ENCODE results near the gene ELAVL2. TPM values are rescaled to one million over a fixed set of nuclear protein-coding genes. Genes with fewer than 3 reads are reported as not detected.
A peak's percentile ranks its signal among the peaks of the same experiment; 100 is the strongest.

ELAVL2 gene
- total RNA-seq, 1 experiment from 2014 or later, result 16.3 TPM

DNA sequence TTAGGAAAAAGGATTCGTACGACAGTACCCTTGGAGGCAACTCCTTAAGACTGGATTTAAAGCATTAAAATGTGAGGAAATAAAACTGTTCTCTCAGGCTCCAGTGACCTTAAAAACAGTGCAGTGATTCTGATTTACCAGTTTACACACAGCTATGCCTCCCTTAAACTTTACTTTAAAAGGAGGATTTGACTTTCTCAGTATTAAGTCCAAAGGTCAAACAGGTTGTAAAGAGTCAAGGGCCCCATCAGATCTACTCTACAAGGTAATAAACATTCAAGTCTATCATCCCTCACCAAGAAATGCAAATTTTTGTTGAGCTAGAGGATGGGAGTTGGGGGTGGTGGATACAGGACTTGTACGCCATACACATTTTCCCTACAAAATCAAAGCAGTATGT is 75.2 kb downstream of the ELAVL2 start:
- no TSS peak for BruUV-seq (replicated peaks)
- Histone ChIP-seq H3K4me3 (ENCODE audit: low read length) (no peak overlapping the region), H3K9ac (ENCODE audit: low read length) (no peak overlapping the region), H3K27ac (ENCODE audit: low read length) (no peak overlapping the region), H4K20me1 (ENCODE audit: low read length) (no peaks in the 10 kb centered on the region), H3K9me2 (replicated peaks; ENCODE audit: low read length) (no peaks in the 10 kb centered on the region), H3K4me1 (ENCODE audit: insufficient read depth, low read length) (peaks cover 33% of the 10 kb centered on the region), H3K4me2 (ENCODE audit: low read length) (no peak overlapping the region), H3K9me3 (ENCODE audit: low read length) (no peaks in the 10 kb centered on the region), H3K27me3 (ENCODE audit: low read length) (no peaks in the 10 kb centered on the region), H2AFZ (ENCODE audit: low read length) (no peak overlapping the region), H3K36me3 (ENCODE audit: low read depth, low read length) (no peaks in the 10 kb centered on the region; the same call in 1 of the 2 replicates), H3K79me2 (ENCODE audit: low read length) (peaks cover 28% of the 10 kb centered on the region), H3F3A (ENCODE audit: low read length, unreplicated experiment) (no peaks in the 10 kb centered on the region)
- POLR2A ChIA-PET (ENCODE audit: unreplicated experiment), result no interaction called here
- CTCF ChIA-PET, result no interaction called here
- DNase-seq (no peak), ATAC-seq (no peak)
- intact Hi-C loops (cut with micrococcal nuclease), result no loop called here
- no peak for TF ChIP-seq EZH2phosphoT487 (IDR thresholded peaks at IDR 0.05; ENCODE audit: borderline replicate concordance, low read length)
- TF ChIP-seq, protein P1, sequence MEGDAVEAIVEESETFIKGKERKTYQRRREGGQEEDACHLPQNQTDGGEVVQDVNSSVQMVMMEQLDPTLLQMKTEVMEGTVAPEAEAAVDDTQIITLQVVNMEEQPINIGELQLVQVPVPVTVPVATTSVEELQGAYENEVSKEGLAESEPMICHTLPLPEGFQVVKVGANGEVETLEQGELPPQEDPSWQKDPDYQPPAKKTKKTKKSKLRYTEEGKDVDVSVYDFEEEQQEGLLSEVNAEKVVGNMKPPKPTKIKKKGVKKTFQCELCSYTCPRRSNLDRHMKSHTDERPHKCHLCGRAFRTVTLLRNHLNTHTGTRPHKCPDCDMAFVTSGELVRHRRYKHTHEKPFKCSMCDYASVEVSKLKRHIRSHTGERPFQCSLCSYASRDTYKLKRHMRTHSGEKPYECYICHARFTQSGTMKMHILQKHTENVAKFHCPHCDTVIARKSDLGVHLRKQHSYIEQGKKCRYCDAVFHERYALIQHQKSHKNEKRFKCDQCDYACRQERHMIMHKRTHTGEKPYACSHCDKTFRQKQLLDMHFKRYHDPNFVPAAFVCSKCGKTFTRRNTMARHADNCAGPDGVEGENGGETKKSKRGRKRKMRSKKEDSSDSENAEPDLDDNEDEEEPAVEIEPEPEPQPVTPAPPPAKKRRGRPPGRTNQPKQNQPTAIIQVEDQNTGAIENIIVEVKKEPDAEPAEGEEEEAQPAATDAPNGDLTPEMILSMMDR (conservative IDR thresholded peaks at IDR 0.05; ENCODE audit: low read depth, low read length), result no peak
- no peak for TF ChIP-seq EZH2 (IDR thresholded peaks at IDR 0.05; ENCODE audit: low read length, unreplicated experiment)

DNA sequence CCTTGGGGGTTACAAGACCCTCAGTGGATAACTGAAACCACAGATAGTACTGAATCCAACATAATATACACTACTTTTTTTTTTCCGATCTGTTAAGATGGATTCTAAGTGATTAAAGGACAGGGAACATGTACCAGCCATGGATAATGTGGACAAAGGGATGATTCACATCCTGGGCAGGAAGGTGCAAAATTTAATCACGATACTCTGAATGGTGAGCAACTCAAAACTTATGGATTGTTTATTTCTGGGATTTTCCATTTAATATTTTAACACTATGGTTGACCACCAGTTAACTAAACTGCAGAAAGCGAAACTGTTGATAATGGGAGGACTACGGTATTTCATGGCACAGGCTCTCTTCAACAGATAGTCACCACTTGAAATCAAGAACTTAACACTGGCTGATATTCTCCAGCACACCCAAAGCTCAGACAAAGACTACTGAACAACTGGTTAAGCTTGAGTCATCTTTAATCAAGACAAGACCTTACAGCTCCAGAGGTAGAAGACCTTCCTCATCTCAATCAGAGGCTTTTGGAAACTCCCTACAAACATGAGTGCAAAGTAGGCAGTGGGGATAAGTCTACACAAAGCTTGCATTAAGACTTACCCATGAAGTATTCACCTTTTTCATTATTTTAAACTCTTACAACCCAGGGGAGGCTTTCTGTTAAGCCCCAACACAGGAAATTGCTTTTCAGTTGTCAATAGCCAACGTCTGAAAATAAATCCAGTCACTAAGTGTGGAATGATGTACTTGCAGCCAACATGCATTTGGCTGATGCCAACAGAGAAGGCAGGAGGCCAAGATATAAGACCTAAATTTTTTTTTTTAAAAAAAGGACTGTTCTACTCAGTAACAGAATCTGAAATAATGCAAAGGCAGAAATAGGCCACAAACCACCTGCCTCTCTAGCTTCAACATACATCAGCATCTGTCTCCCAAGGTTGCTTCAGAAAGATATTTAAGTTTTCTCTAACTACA is 78.7 kb downstream of the ELAVL2 start:
- CTCF ChIA-PET, result no interaction called here
- no TSS peak for BruUV-seq (replicated peaks)
- Histone ChIP-seq H3K36me3 (ENCODE audit: low read depth, low read length) (no peaks in the 10 kb centered on the region), H2AFZ (ENCODE audit: low read length) (no peak overlapping the region), H3K9me2 (replicated peaks; ENCODE audit: low read length) (no peaks in the 10 kb centered on the region), H3K4me2 (ENCODE audit: low read length) (peak overlapping the region; percentile 59), H4K20me1 (ENCODE audit: low read length) (no peaks in the 10 kb centered on the region), H3K4me1 (ENCODE audit: insufficient read depth, low read length) (peaks cover 26% of the 10 kb centered on the region), H3F3A (ENCODE audit: low read length, unreplicated experiment) (no peaks in the 10 kb centered on the region), H3K27ac (ENCODE audit: low read length) (peak overlapping the region; percentile 78), H3K9me3 (ENCODE audit: low read length) (no peaks in the 10 kb centered on the region), H3K79me2 (ENCODE audit: low read length) (peaks cover 33% of the 10 kb centered on the region), H3K4me3 (ENCODE audit: low read length) (no peak overlapping the region), H3K27me3 (ENCODE audit: low read length) (no peaks in the 10 kb centered on the region), H3K9ac (ENCODE audit: low read length) (0 out of 2 replicates have a peak overlapping the region, but pooled peaks have one; percentile 1)
- peak; percentile 78 for ATAC-seq
- POLR2A ChIA-PET (ENCODE audit: unreplicated experiment), result no interaction called here
- DNase-seq, result peak; percentile 50
- intact Hi-C loops (cut with micrococcal nuclease), result no loop called here
- TF ChIP-seq EZH2 (IDR thresholded peaks at IDR 0.05; ENCODE audit: low read length, unreplicated experiment) (no peak), EZH2phosphoT487 (IDR thresholded peaks at IDR 0.05; ENCODE audit: borderline replicate concordance, low read length) (no peak)
- TF ChIP-seq, protein P1 (conservative IDR thresholded peaks at IDR 0.05; ENCODE audit: low read depth, low read length), result no peak

DNA sequence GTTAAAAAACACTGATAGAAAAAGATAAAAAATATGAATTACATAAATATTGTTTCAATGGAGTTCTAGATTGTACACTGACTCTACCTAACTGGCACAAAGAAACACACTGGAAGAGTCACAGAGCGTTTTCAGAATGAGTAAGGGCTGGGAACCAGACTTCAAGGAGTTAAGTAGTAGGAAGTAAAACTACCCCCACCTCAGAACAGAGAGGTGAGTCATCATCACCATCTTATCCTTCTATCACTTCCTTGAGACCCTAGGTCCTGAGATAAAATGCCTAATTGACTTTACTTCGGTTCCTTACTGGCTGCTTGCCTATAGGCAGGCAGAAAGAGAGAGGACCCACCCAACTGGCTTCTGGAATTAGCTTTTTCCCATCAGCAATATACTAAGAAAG is 79.7 kb downstream of the ELAVL2 start:
- no peaks in the 10 kb centered on the region for H3F3A ChIP-seq (ENCODE audit: low read length, unreplicated experiment)
- H3K27me3 ChIP-seq (ENCODE audit: low read length), result no peaks in the 10 kb centered on the region
- H3K4me3 ChIP-seq (ENCODE audit: low read length), result no peak overlapping the region
- peaks cover 38% of the 10 kb centered on the region for H3K79me2 ChIP-seq (ENCODE audit: low read length)
- ATAC-seq, result no peak
- CTCF ChIA-PET, result no interaction called here
- POLR2A ChIA-PET (ENCODE audit: unreplicated experiment), result no interaction called here
- no peak for TF ChIP-seq EZH2phosphoT487 (IDR thresholded peaks at IDR 0.05; ENCODE audit: borderline replicate concordance, low read length)
- no peak for TF ChIP-seq EZH2 (IDR thresholded peaks at IDR 0.05; ENCODE audit: low read length, unreplicated experiment)
- TF ChIP-seq, protein P1 (conservative IDR thresholded peaks at IDR 0.05; ENCODE audit: low read depth, low read length), result no peak
- no TSS peak for BruUV-seq (replicated peaks)
- H2AFZ ChIP-seq (ENCODE audit: low read length), result no peak overlapping the region
- H3K36me3 ChIP-seq (ENCODE audit: low read depth, low read length), result no peaks in the 10 kb centered on the region
- no peak overlapping the region for H3K9ac ChIP-seq (ENCODE audit: low read length)
- peak overlapping the region; percentile 59 for H3K4me2 ChIP-seq (ENCODE audit: low read length)
- intact Hi-C loops (cut with micrococcal nuclease), result no loop called here
- no peaks in the 10 kb centered on the region; the same call in 1 of the 2 replicates for H4K20me1 ChIP-seq (ENCODE audit: low read length)
- H3K9me3 ChIP-seq (ENCODE audit: low read length), result no peaks in the 10 kb centered on the region
- DNase-seq, result peak; percentile 21
- peaks cover 26% of the 10 kb centered on the region for H3K4me1 ChIP-seq (ENCODE audit: insufficient read depth, low read length)
- H3K27ac ChIP-seq (ENCODE audit: low read length), result peak overlapping the region; percentile 78
- no peaks in the 10 kb centered on the region for H3K9me2 ChIP-seq (replicated peaks; ENCODE audit: low read length)

Measured in PC-3 (cell line).